Choroid plexus epithelial cell (primary cell): ENCODE results near the gene NCKAP5L.

Source experiments
- DNase-seq: peaks from one replicate; pipeline ENCODE4 v3.0.0-alpha.2; 2010; ENCODE audit warnings: low read depth
- H3K4me3 ChIP-seq: 2 replicates; pipeline ENCODE4 v1.5.1; 2011; ENCODE audit warnings: low read depth, mild to moderate bottlenecking, control low read depth, low read length, moderate library complexity
- CTCF ChIP-seq: conservative IDR thresholded peaks from 2 replicates; pipeline ENCODE4 v1.5.1; 2011; ENCODE audit warnings: low read depth, mild to moderate bottlenecking, control low read depth, inconsistent platforms, low read length, moderate library complexity

Gene NCKAP5L

GRCh38 chr12:49828133-49829091 is at the start of gene NCKAP5L:
Gene NCKAP5L (minus strand): TSS chr12:49828413. CDS start chr12:49804044, 24,369 bp downstream.
- TF ChIP-seq CTCF: no peak
- H3K4me3 ChIP-seq: peak within 1 kb of the TSS; percentile 82
- peak; percentile 98 for DNase-seq

GRCh38 chr12:49877066-49877465 is 48.9 kb upstream of the NCKAP5L start:
- TF ChIP-seq CTCF: no peak
- no peak overlapping the region for H3K4me3 ChIP-seq
- DNase-seq: no peak

GRCh38 chr12:49876070-49876469 is 47.9 kb upstream of the NCKAP5L start:
- no peak for DNase-seq
- no peak for TF ChIP-seq CTCF
- H3K4me3 ChIP-seq: no peak overlapping the region

GRCh38 chr12:49875115-49875720 is 47.0 kb upstream of the NCKAP5L start:
- DNase-seq: no peak
- no peak for TF ChIP-seq CTCF
- no peak overlapping the region for H3K4me3 ChIP-seq

- DNase-seq: no peak
- no peak for TF ChIP-seq CTCF
- no peak overlapping the region for H3K4me3 ChIP-seq
These were observed 46.1 kb upstream of the NCKAP5L start for GRCh38 chr12:49874142-49874897.

- no peak for DNase-seq
- no peak for TF ChIP-seq CTCF
- H3K4me3 ChIP-seq: no peak overlapping the region
These were observed 45.2 kb upstream of the NCKAP5L start for GRCh38 chr12:49873361-49873934.
